GM18502 (cell line): Measurements from ENCODE around the gene KIRREL3.

Source experiments
- ATAC-seq: cut with Tn5 transposase; IDR thresholded peaks from one replicate; pipeline ENCODE4 v1.9.1; 2021; ENCODE audit warnings: mild to moderate bottlenecking; ENCODE audit not compliant: unreplicated experiment, poor library complexity

KIRREL3 gene

GRCh38 chr11:126570489-126570888 is 430.1 kb downstream of the KIRREL3 start:
- ATAC-seq = no peak

DNA sequence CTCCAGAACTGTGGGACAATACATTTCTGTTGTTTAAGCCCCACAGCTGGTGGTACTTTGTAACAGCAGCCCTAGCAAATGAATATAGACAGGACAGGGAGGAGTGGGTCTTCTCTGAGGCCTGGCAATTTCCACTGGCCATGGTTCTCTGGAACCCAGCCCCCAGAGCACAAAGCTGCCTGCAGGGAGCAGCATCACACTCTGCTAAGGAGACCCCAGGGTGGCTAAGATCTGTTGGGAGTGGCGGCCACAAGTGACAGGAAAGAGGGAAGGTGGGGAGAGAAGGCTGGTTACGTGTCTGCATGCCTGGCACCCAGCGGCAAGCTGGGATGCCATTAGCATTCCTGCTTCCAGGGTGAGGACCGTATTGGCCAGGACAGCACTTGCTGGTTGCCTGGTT is 433.2 kb downstream of the KIRREL3 start:
- ATAC-seq = no peak

DNA sequence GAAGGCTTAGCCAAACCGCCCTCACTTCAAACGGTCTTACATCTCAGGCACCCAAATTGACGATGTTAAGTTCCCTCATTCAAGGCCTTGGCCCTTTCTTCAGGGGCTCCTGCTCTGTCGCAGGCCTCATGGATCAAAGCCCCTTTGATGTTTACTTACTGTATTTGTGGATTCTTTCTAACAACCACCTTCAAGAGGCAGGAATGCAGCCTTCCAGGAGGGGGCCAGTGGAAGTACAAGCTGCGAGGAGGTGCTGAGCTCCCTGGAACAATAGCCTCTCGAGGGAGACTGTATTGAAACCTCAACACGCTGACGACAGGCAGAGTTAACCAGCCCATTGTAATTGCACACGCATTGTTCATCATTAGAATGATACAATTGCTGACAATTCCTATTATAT is 436.0 kb downstream of the KIRREL3 start:
- no peak for ATAC-seq

- ATAC-seq = no peak
These were observed 439.2 kb downstream of the KIRREL3 start for GRCh38 chr11:126561327-126561893.

DNA sequence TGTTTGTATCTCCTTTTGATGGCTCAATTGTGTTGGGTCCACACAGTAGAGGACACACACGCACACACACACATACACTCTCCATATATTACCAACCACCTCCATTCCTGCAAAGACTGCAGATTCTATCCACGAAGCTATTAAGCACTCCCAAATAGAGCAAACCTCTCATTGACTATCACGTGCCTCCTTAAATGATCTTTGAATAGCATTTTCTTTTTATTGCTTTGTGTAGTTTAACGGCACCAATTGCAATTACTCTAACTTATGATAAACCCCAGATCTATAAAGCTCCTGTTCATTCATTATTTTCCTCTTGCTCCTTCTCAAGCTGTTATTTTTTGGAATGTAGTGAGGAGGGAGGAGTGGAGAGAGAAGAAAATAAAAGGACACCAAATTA is 440.3 kb downstream of the KIRREL3 start:
- no peak for ATAC-seq

DNA sequence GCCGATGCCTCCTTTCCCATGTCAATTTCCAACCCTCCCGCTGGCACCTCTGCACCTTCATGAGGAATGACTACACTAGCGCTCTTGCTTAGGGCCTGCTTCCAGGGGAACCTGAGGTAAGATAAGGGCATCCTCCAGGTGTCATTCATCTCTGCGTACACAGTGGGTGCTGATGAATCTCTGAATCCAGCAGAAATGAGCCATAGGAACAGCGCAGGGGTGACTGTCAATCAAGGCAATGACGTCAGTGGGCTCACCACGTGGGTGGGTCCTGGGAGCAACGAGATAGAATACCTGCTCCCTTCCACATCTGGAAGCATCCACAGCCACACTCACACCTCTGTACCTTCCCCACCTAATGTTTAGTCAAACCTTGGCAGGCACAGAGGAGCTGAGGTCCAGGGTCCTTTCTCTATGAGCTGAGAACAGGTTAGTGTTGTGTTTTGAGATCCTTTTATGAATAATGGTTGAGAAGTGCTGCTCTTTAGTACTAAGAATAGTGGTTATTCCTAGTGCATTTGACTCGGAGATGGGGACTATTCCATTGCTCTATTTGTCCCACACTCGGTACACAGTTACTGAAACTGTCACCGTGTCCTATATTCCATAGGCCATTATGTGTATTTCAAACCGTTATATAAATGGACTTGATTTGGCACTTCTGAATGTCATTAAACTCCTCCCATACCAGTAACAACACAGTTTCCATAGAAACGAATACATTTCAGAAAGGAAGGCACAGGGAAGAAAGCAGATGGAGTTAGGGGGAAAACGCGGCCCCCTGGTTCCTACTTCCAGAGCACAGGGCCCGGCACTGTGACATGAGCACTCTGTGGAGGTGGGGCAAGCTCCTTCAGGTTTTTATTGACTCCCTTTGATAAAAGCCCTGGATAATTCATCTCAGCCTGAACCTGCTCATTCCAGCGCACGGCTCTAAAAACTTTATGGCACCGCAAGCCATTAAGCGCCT is 451.7 kb downstream of the KIRREL3 start:
- no peak for ATAC-seq

DNA sequence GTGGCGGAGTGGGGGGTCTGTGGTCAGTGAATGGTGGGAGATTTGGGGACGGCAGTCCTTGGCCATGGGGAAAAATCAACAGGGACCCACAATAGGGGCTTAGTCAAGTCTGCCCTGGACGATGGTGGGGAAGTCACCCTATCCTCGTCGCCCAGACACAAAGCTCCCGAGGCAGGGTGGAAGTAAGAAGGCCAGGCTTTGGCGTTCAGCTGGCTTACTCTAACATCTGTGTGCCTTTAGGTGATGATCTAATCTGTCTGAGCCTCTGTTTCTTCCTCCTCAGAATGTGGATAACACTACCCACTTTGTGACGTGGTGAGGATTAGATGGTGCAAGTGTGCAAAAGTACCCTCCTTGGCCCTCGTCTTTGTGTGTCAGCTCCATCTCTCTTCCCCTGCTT is 452.9 kb downstream of the KIRREL3 start:
- no peak for ATAC-seq

GRCh38 chr11:126547161-126547560 is 453.4 kb downstream of the KIRREL3 start:
- no peak for ATAC-seq

DNA sequence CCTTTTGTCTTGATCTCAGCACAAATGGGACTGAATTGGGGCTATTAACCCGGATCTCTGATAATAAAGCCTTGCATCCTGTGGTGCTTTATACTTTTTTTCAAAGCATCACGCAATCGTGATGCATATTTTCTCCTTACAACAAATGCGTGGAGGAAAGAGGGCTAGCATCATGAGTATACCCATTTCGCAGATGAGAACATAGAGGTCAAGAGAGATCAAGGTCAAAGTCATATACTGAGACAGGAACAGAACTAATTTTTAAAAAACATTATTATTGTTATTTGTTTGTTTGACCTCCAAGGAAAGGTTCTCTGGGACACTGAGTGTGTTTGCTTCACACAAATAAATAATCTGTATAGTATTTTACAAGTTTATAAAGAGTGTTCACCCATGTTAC is 453.9 kb downstream of the KIRREL3 start:
- ATAC-seq = no peak

DNA sequence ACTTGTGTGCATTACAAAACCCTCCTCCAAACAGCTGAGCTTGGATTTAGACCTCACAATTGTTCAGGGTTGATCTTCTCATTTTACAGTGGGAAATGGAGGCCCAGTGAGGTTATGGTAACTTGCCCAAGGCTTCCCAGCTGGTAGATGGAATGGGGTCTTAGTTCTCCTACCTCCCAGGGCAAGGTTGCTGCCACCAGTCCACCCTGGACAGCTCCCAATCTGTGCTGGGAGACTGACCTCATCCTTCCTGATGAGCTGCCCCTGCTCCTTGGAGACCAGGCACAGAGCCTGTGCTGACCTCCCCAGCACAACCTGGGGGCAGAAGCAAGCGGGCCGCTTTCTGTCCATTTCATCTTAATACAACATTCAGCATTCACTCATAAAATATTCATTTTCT is 454.4 kb downstream of the KIRREL3 start:
- no peak for ATAC-seq

GRCh38 chr11:126545057-126545555 is 455.5 kb downstream of the KIRREL3 start:
- ATAC-seq = no peak

GRCh38 chr11:126544108-126545056 is 456.2 kb downstream of the KIRREL3 start:
- ATAC-seq = no peak

GRCh38 chr11:126543691-126544090 is 456.9 kb downstream of the KIRREL3 start:
- no peak for ATAC-seq

DNA sequence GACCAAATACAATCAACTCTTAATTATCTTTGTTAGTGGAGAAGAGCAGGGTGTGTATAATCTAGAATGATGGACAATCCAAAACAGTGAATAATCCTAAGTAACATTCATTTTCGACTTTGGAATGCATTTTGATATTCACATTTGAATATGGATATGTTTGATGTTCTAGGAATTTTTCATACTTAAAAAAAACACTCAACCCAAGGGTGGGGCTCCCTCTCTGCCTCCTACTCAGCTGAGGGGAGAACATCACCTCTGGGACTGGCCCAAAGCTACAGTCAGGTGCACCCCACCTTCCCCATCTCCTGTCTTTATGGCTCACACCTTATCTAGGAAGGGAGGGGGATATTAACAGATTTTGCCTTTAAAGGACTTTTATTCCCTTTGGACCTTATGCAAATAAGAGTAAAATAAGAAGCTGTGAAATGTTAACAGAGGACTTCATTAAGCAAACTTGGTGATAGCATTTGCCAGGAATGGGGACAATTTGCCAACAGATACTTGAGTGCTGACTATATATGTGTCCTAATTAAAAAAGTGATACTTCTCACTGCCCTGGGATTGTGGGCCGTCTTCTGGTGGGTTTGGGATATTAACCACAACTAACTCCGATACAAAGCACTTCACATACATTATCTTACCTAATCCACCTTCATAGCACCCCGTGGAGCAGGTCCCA is 458.1 kb downstream of the KIRREL3 start:
- no peak for ATAC-seq

DNA sequence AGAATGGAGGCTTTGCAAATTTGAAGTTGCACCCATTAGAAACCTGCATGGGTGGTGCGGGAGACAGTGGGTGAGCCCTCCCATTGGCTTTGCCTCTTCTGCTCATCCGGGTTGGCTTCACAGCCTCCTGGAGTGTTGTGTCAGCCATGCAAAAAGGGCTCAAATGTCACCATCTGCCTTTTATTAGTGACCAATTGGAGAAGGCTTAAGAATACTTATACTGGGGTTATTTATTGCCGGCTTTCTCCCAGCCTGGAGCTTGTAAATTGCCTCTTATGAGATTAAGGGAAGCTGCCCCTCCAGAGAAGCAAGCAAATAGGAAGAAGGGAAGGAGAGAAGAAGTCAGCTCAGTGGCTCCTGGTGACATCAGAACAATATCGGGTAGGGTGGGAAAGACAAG is 462.5 kb downstream of the KIRREL3 start:
- no peak for ATAC-seq

DNA sequence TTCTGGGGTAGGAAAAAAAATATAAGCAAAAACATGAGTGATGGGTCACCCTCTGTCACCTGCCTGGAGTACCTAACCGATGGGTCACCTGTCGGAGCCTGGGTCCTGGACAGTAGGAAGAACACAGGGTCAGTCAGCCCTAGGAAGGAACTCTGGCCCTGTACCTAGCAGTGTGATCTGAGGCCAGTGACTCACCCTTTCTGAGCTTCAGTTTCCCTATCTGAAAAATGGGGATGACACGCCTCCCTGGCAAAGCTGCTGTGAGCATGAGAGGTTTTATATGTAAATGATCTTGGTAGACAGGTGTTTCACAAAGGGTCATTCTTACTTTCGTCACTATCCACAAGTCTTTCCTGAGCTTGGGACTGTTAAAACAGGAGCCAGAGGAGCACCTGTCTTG is 463.1 kb downstream of the KIRREL3 start:
- no peak for ATAC-seq

DNA sequence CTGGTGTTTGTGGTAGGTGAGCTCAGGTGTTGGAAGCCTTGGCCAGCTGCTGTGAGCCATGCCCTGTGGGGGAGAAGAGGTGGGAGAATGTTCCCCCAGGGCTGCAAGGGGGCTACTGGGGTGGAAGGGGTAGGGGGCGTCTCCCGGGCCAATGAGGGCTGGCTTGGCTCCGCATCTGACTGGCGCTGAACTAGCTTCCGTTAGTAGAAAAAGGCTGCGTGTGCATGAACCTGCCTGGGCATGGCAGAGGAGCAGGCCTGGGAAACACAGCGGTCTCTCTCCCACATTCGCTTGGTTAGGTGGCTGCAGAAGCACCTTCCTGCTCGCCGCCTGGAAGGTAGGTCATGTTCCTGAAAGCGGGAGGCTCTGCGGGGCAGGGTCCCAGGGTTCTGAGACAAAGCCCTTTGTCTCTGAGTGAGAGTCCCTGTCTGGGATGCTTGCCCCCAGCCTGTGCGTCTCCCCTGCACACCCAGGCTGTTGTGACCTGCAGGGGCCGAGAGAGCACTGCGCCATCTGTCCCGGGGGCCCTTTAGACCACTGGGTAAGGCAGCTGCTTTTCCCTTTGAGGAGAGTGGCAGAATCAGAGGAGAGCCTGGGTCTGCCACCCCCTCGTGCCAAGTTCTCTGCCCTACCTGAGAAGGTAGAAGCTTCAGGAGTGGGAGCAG is 466.3 kb downstream of the KIRREL3 start:
- ATAC-seq = no peak

GRCh38 chr11:126533560-126533959 is 467.0 kb downstream of the KIRREL3 start:
- ATAC-seq = no peak

GRCh38 chr11:126530416-126530815 is 470.2 kb downstream of the KIRREL3 start:
- ATAC-seq = no peak
